GM18520 (cell line): Measurements from ENCODE around the gene TRIM25.
A peak's percentile ranks its signal among the peaks of the same experiment; 100 is the strongest.
"Not testable (repeated sequence)": the region's sequence is repeated elsewhere in the genome, so short reads cannot be mapped to it uniquely, and the experiment has no call there.

Experiments
- ATAC-seq: cut with Tn5 transposase; IDR thresholded peaks from one replicate; pipeline ENCODE4 v1.9.1; 2021; ENCODE audit not compliant: unreplicated experiment

Gene TRIM25

DNA sequence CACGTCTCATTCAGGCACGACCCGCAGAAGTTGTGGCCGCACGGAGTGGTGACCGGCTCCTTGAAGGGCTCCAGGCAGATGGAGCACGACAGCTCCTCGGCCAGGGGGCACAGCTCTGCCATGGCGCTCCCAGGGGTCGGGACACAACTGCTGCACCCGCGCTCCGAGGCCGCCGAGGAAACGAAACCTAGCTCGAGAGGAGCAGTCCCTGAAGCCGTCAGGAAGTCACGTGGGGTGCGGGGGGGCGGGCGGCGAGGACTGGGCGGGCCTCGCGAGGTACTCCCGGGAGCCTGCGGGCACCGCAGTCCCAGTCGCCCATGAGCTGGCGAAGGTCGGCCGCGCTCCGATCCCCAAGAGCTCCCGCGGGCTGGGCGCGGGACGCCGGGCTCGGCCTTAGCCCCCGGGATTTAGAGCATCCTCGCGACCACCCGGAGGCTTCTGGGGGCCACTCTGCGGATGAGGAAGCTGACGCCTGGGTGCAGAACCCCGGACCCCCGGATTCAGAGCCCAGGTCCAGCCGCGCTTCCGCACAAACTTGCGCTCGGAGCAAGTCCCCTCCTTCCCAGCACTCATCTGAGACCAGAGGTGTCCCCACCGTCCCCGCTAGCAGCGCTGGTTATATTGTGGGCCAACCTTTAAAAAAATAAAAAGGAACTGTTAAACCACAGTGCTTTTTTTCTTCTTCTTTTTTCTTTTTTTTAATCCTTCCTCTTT lies at the start of gene TRIM25:
TSS of gene TRIM25 (minus strand) at position 183 of the 714 bp plus-strand sequence. CDS start at position 122, 61 bp downstream.
- peak; percentile 45 for ATAC-seq

- ATAC-seq = peak; percentile 88
Observed at GRCh38 chr17:56960596-56961538, 47.0 kb upstream of the TRIM25 start, which contains the start of gene COIL. TSS of gene COIL (minus strand) at chr17:56961050. CDS start at chr17:56961019, 31 bp downstream.

- ATAC-seq = no peak
Observed at GRCh38 chr17:56956992-56957391, 43.1 kb upstream of the TRIM25 start.

- no peak for ATAC-seq
Observed at GRCh38 chr17:56949595-56949994, 35.7 kb upstream of the TRIM25 start.

GRCh38 chr17:56948491-56948890 lies 34.6 kb upstream of the TRIM25 start:
- no peak for ATAC-seq

DNA sequence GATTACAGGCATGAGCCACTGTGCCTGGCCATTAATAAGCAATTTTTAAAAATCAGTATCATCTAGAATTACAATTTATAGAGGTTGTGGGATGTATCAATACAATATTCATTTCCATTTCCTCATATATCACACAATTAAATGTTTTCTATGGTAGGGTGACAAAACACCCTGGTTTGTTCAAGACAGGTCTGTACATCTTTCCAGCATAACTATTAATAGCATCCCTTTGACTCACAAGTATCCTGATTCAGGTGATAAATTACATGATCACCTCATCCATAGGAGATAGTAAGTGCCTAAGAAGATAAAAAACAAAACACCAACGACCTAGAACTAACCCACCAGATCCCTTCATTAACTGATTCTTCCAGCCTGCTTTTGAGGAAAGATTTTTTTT lies 33.9 kb upstream of the TRIM25 start:
- ATAC-seq = no peak

DNA sequence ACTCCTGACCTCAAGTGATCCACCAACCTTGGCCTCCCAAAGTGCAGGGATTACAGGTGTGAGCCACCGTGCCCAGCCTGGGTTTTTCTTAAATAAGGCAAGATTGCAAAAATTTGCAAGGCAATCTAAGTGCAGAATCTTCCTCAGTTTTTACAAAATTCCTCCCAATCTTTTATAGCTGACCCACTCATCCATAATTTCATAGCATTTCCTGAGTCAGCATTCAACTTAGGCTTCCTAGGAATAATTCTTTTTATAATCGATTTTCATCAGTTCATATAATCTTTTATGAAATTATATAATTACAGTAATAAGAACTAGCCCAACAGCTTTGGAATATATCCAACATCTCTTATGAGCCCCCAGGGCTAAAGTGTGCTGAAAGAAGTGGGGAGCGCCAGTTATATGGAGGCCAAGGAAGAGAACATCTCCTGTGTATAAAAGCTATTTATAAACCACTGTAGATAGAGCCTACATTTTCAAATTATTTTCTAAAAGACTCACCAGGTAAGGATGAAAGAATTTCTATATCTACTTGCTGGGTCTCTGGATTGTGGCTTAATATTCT lies 32.2 kb upstream of the TRIM25 start:
- ATAC-seq = no peak

DNA sequence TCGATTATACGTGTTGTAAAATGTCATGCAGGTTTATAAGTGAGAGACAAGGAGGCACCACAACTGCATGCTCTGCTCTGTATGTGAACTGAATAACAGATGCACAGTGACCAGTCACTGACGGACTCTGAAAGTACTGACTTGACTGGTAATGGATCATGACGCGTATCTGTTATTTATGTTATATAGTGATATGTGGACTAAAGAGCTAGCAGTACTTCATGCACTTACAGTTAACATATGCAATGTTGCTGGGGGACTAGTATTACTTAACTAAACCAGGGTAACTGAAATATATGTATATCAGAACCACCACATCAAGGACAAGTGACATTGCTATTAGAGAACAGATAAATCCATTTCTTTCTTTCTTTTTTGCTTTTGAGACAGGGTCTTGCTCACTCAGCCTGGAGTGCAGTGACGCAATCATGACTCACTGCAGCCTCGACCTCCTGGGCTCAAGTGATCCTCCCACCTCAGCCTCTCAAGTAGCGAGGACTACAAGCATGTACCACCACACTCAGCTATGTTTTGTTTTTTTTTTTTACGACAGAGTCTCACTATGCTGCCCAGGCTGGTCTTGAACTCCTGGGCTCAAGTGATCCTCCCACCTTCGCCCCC lies 29.8 kb upstream of the TRIM25 start:
- no peak for ATAC-seq

GRCh38 chr17:56939869-56940484 lies 26.1 kb upstream of the TRIM25 start:
- no peak for ATAC-seq

DNA sequence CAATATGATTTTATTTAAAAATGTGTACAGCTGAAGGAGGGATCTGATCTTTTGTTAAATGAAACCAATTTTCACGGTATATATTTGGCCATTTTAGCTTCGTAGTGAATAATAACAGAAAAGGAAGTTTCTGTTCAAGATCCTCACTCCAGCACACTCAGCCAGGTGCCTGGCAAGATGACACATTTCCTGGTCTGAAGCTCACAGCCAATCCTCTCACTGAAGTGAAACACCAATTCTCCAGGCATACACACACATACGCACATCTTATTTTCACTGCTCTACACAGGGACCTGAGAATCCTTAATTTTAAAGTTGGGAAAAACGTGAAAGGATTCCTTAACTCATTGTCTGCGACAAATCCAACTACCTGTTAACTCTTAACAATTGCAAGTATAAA lies 24.4 kb upstream of the TRIM25 start:
- not testable (repeated sequence) for ATAC-seq

DNA sequence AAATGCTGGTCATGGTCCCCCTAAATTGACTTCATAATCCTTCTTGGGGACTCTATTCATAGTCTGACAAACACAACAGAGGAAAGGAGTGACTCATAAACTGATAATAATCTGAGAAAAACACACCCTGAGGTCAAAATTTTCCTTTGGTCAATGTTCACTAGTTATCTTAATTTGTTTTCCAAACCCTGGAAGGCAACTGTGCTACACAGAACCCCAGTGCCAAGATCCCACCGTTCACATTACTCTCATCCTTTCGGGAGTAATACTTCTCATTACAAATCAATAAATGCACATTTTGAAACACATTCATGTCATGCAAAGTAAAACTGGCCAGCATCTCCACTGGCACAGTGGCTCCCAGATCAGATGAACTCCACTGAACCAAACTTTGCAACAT lies 23.8 kb upstream of the TRIM25 start:
- no peak for ATAC-seq

DNA sequence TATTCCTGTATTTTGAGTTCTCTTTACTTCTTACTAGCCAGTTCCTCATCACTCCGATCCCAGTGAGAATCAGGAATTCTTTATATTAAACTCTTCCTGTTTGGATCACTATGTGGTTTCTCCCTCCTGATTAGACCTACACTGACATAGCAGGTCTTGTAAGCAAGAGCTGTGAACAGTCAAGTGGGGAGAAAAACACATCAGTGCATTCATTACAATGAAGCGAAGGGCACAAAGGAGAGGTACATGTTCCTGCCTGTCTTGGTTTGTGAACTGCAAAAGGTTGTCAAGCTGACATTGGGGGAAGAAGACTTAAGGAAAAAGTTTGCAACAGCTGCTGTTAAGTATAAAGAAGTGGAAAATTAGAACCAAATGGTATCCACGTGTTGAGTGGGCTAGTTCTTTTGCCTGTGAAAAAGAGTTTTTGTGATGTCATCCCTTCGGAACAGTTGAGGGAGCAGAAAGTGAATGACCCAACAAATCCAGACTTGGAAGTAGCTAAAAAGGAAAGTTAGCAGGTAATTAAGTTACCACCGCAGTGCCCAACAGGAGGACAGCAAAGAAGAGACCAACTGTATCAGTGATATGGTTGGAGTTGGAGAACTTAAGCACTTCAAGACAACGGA lies 23.0 kb upstream of the TRIM25 start:
- ATAC-seq = no peak

GRCh38 chr17:56935461-56935860 lies 21.6 kb upstream of the TRIM25 start:
- no peak for ATAC-seq

DNA sequence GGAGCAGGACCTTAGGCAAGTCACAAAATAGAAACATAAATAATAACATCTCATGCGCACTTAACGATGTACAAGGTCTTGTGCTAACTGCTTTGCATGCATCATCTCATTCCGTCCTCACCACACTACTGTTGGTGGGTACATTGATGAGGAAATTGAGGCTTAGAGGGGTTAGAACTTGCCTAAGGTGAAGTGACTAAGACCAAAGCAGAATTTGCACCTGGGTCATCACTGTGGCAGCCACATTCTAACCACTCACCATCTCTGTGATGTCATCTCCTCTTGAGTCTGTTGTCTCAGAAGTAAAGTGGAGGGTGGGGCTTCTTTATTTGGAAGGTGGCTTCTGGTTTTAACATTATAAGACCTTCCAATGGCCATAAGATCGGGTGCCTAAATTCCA lies 20.4 kb upstream of the TRIM25 start:
- ATAC-seq = no peak

GRCh38 chr17:56933868-56934267 lies 20.0 kb upstream of the TRIM25 start:
- ATAC-seq = no peak

GRCh38 chr17:56933151-56933745 lies 19.4 kb upstream of the TRIM25 start:
- no peak for ATAC-seq

GRCh38 chr17:56930739-56931337 lies 17.0 kb upstream of the TRIM25 start:
- ATAC-seq = no peak

GRCh38 chr17:56929362-56929969 lies 15.6 kb upstream of the TRIM25 start:
- no peak for ATAC-seq

- ATAC-seq = no peak
Observed at GRCh38 chr17:56928586-56928985, 14.7 kb upstream of the TRIM25 start.
